ENCODE data around the gene TNFAIP8L1.

Gene TNFAIP8L1

DNA sequence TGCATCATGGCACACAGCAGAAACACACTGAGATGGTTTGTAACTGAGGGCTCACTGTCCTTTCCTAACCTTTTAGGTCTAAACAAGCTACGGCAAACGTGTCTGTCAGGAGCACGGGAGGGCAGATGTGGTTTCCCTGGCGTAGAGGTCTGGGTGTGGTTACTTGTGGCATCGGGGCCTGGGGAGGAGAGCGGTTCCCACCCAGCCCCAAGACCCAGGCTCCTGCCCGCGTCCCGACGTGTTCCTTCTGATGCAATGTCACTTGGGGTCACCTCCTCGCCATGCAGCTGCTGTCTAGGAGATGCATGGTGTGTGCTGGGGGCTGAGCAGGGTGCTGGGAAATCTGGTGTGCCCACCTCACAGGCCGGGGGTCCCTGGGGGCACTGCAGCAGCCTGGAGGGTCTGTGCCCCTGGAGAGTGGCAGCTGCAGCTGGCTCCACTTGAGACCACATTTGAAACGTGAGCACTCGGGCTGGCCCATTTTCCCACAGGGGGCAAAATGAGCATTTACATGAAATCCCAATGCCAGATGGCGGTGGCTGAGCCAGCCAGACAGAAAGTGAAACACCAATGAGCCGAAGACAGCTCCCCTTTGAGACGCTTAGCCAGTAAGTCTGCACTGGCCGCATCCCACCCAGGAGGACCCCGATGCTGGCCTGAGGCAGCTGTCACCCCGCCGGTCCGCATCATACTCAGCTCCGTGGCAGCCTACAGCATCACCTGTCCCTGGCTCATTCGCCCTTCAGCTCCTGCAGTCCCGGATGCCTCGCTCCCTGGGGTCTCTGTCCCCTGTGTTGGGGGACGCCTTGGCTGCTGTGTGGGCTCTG, 53.1 kb downstream of the TNFAIP8L1 start:
- H3K18ac ChIP-seq (ENCODE audit: low read length): no peak overlapping the region
- peak overlapping the region; percentile 13 for H3K9ac ChIP-seq (ENCODE audit: low read depth, low read length, poor library complexity)
- H3K79me1 ChIP-seq (ENCODE audit: low read depth, low read length): peaks cover 2% of the 10 kb centered on the region
- no peak overlapping the region for H3K4me3 ChIP-seq (ENCODE audit: low read length in 2 of 2)
- peaks cover 49 to 87% of the 10 kb centered on the region in 2 donors for H3K36me3 ChIP-seq (replicated peaks in 1 of 2; ENCODE audit: control insufficient read depth in 2 of 2, insufficient read depth in 2 of 2, low read length in 2 of 2)
- H3K4ac ChIP-seq (ENCODE audit: low read length): no peak overlapping the region
- H3K14ac ChIP-seq (ENCODE audit: low read length): no peak overlapping the region
- no peak overlapping the region for H4K91ac ChIP-seq (ENCODE audit: low read depth, low read length, poor library complexity)
- no peak overlapping the region for H2BK15ac ChIP-seq (ENCODE audit: low read length)
- no peak overlapping the region for H3K4me2 ChIP-seq (ENCODE audit: insufficient read depth, low read length, poor library complexity, severe bottlenecking)
- no peak overlapping the region for H2AFZ ChIP-seq (ENCODE audit: low read length)
- H3K23ac ChIP-seq (ENCODE audit: low read depth, low read length, poor library complexity): peak overlapping the region; percentile 57
- no peak overlapping the region for H2BK5ac ChIP-seq (ENCODE audit: low read length)
- H3K9me3 ChIP-seq (replicated peaks in 1 of 2; ENCODE audit: control insufficient read depth in 2 of 2, insufficient read depth in 1 of 2, low read depth in 1 of 2, low read length in 2 of 2): no peaks in the 10 kb centered on the region
- no peaks in the 10 kb centered on the region for H3K4me1 ChIP-seq (ENCODE audit: control insufficient read depth in 2 of 2, insufficient read depth in 1 of 2, low read depth in 1 of 2, low read length in 2 of 2)
- H3K27ac ChIP-seq (replicated peaks; ENCODE audit: low read length): no peak overlapping the region
- WGBS, 2 donors (ENCODE audit: extremely low coverage in 2 of 2, insufficient read length in 2 of 2, insufficient replicate concordance in 1 of 2): no CpG with 5 or more reads among the region's 27 CpGs
- no peak for DNase-seq (ENCODE audit: low spot score)
- no peak overlapping the region for H2AK5ac ChIP-seq (ENCODE audit: low read depth, low read length)
- H2BK120ac ChIP-seq (ENCODE audit: low read depth, low read length): no peak overlapping the region
- no peak overlapping the region for H4K8ac ChIP-seq (ENCODE audit: low read depth, low read length)
- no peak overlapping the region for H2BK12ac ChIP-seq (ENCODE audit: low read length)
- H3K27me3 ChIP-seq (ENCODE audit: control insufficient read depth in 3 of 3, insufficient read depth in 3 of 3, low read depth in 1 of 3, low read length in 3 of 3): no peaks in the 10 kb centered on the region

DNA sequence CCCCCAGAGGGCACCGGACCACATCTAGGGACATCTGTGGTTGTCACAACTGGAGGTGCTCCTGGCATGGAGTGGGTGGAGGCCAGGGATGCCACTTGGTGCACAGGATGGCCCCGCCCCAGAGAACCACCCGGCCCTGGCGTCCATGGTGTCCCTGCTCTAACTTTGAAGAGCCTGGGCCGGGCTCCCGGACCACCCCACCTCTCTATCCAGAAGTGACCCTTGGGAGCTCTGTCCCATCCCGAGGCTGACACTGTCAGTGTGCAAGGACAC, 53.7 kb downstream of the TNFAIP8L1 start:
- Histone ChIP-seq H3K23ac (ENCODE audit: low read depth, low read length, poor library complexity) (peak overlapping the region; percentile 57), H3K18ac (ENCODE audit: low read length) (no peak overlapping the region), H3K14ac (ENCODE audit: low read length) (no peak overlapping the region), H3K27me3 (ENCODE audit: control insufficient read depth in 3 of 3, insufficient read depth in 3 of 3, low read depth in 1 of 3, low read length in 3 of 3) (no peaks in the 10 kb centered on the region), H3K79me1 (ENCODE audit: low read depth, low read length) (peaks cover 2% of the 10 kb centered on the region), H3K4me2 (ENCODE audit: insufficient read depth, low read length, poor library complexity, severe bottlenecking) (no peak overlapping the region), H2AK5ac (ENCODE audit: low read depth, low read length) (no peak overlapping the region), H2AFZ (ENCODE audit: low read length) (no peak overlapping the region), H3K9me3 (replicated peaks in 1 of 2; ENCODE audit: control insufficient read depth in 2 of 2, insufficient read depth in 1 of 2, low read depth in 1 of 2, low read length in 2 of 2) (no peaks in the 10 kb centered on the region), H2BK12ac (ENCODE audit: low read length) (no peak overlapping the region), H2BK5ac (ENCODE audit: low read length) (no peak overlapping the region), H3K4me3 (ENCODE audit: low read length in 2 of 2) (no peak overlapping the region), H3K36me3 (replicated peaks in 1 of 2; ENCODE audit: control insufficient read depth in 2 of 2, insufficient read depth in 2 of 2, low read length in 2 of 2) (peaks cover 53 to 89% of the 10 kb centered on the region in 2 donors), H4K91ac (ENCODE audit: low read depth, low read length, poor library complexity) (no peak overlapping the region), H3K4ac (ENCODE audit: low read length) (no peak overlapping the region), H3K9ac (ENCODE audit: low read depth, low read length, poor library complexity) (peak overlapping the region; percentile 13), H3K27ac (replicated peaks; ENCODE audit: low read length) (no peak overlapping the region), H2BK15ac (ENCODE audit: low read length) (no peak overlapping the region), H2BK120ac (ENCODE audit: low read depth, low read length) (no peak overlapping the region), H3K4me1 (ENCODE audit: control insufficient read depth in 2 of 2, insufficient read depth in 1 of 2, low read depth in 1 of 2, low read length in 2 of 2) (no peaks in the 10 kb centered on the region), H4K8ac (ENCODE audit: low read depth, low read length) (no peak overlapping the region)
- no peak for DNase-seq (ENCODE audit: low spot score)
- WGBS, 2 donors (ENCODE audit: extremely low coverage in 2 of 2, insufficient read length in 2 of 2, insufficient replicate concordance in 1 of 2): no CpG with 5 or more reads among the region's 7 CpGs

DNA sequence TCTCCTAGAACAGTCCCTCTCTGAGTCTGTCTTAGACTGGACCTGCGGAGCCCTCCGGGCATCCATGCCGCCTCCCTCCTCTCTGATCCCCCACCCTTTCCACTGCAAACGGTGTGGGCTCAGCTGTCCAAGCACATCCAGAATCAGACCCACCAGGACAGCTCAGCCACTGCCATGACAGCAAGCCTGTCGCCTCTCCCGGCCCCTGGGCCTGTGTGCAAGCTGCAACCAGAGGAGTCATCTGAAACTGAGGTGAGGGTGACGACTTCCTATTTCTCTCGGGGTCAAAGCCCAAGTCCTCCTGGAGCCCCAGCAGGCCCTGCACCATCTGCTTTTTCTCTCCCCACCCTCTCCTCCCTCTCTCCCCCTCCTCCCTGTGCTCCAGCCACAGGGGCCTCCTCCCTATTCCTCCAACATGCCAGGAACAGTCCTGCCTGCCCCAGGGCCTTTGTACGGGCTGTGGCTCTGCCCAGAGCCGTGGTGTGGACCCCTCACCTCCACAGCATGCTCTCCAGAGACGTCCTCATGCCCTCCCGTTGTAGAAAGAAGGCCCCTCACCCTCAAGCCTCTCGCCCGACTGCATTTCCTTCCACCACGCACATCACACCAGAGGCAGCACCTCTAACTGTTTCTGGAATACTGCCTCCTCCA, 54.3 kb downstream of the TNFAIP8L1 start:
- no peak overlapping the region for H3K27ac ChIP-seq (replicated peaks; ENCODE audit: low read length)
- no peak for DNase-seq (ENCODE audit: low spot score)

DNA sequence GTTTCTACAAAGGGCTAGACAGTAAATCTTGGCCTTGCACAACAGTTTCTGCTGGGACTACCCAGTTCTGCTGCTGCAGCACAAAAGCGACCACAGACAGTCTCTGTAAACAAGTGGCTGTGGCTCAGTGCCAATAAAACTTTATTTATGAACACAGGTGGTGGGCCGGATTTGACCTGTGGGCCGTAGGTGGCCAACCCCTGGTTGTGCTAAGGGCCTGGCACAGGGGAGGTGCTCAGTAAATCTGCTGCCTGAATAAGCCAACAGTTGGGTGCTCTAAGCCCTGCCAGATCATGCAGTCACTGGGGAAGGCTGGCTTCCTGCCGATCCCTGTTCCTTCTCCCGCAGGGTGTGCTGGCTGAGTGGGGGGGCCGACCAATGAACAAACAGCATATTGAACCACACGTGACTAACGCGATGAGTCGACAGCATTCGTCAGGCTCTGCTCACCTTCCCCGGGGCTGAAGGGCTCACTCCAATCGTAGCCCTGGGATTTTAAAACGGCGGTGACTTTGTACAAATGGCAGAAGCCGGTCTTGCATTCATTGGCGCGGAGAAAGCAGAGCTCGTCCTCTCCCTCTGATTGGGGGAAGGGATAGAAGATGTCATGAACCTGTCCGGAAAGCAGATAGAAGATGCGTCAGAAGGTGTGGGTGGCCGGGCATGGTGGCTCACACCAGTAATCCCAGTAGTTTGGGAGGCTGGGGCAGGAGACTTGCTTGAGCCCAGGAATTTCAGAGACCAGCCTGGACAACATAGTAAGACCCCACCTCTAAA, 55.1 kb downstream of the TNFAIP8L1 start:
- no peak overlapping the region for H2BK12ac ChIP-seq (ENCODE audit: low read length)
- no peak overlapping the region for H3K4ac ChIP-seq (ENCODE audit: low read length)
- no peak overlapping the region for H2BK15ac ChIP-seq (ENCODE audit: low read length)
- DNase-seq (ENCODE audit: low spot score): no peak
- H2AK5ac ChIP-seq (ENCODE audit: low read depth, low read length): no peak overlapping the region
- H3K79me1 ChIP-seq (ENCODE audit: low read depth, low read length): peaks cover 2% of the 10 kb centered on the region
- H2BK120ac ChIP-seq (ENCODE audit: low read depth, low read length): no peak overlapping the region
- WGBS, 2 donors (ENCODE audit: extremely low coverage in 2 of 2, insufficient read length in 2 of 2, insufficient replicate concordance in 1 of 2): no CpG with 5 or more reads among the region's 22 CpGs
- H3K9me3 ChIP-seq (replicated peaks in 1 of 2; ENCODE audit: control insufficient read depth in 2 of 2, insufficient read depth in 1 of 2, low read depth in 1 of 2, low read length in 2 of 2): no peaks in the 10 kb centered on the region
- no peak overlapping the region for H3K4me3 ChIP-seq (ENCODE audit: low read length in 2 of 2)
- no peaks in the 10 kb centered on the region for H3K4me1 ChIP-seq (ENCODE audit: control insufficient read depth in 2 of 2, insufficient read depth in 1 of 2, low read depth in 1 of 2, low read length in 2 of 2)
- H3K27ac ChIP-seq (replicated peaks; ENCODE audit: low read length): no peak overlapping the region
- H3K27me3 ChIP-seq (ENCODE audit: control insufficient read depth in 3 of 3, insufficient read depth in 3 of 3, low read depth in 1 of 3, low read length in 3 of 3): no peaks in the 10 kb centered on the region
- H3K4me2 ChIP-seq (ENCODE audit: insufficient read depth, low read length, poor library complexity, severe bottlenecking): no peak overlapping the region
- H3K14ac ChIP-seq (ENCODE audit: low read length): no peak overlapping the region
- no peak overlapping the region for H4K91ac ChIP-seq (ENCODE audit: low read depth, low read length, poor library complexity)
- H4K8ac ChIP-seq (ENCODE audit: low read depth, low read length): no peak overlapping the region
- H3K23ac ChIP-seq (ENCODE audit: low read depth, low read length, poor library complexity): no peak overlapping the region
- no peak overlapping the region for H3K9ac ChIP-seq (ENCODE audit: low read depth, low read length, poor library complexity)
- no peak overlapping the region for H2BK5ac ChIP-seq (ENCODE audit: low read length)
- H3K36me3 ChIP-seq (replicated peaks in 1 of 2; ENCODE audit: control insufficient read depth in 2 of 2, insufficient read depth in 2 of 2, low read length in 2 of 2): peaks cover 48 to 87% of the 10 kb centered on the region in 2 donors
- H2AFZ ChIP-seq (ENCODE audit: low read length): no peak overlapping the region
- H3K18ac ChIP-seq (ENCODE audit: low read length): no peak overlapping the region

More for the DNA sequence above, 54.3 kb downstream of the TNFAIP8L1 start:
- H3K14ac ChIP-seq (ENCODE audit: low read length): no peak overlapping the region
- no peak overlapping the region for H3K18ac ChIP-seq (ENCODE audit: low read length)
- no CpG with 5 or more reads among the region's 15 CpGs for WGBS, 2 donors (ENCODE audit: extremely low coverage in 2 of 2, insufficient read length in 2 of 2, insufficient replicate concordance in 1 of 2)
- no peak overlapping the region for H4K91ac ChIP-seq (ENCODE audit: low read depth, low read length, poor library complexity)
- no peaks in the 10 kb centered on the region for H3K9me3 ChIP-seq (replicated peaks in 1 of 2; ENCODE audit: control insufficient read depth in 2 of 2, insufficient read depth in 1 of 2, low read depth in 1 of 2, low read length in 2 of 2)
- peaks cover 51 to 89% of the 10 kb centered on the region in 2 donors for H3K36me3 ChIP-seq (replicated peaks in 1 of 2; ENCODE audit: control insufficient read depth in 2 of 2, insufficient read depth in 2 of 2, low read length in 2 of 2)
- no peak overlapping the region for H2BK120ac ChIP-seq (ENCODE audit: low read depth, low read length)
- no peaks in the 10 kb centered on the region for H3K4me1 ChIP-seq (ENCODE audit: control insufficient read depth in 2 of 2, insufficient read depth in 1 of 2, low read depth in 1 of 2, low read length in 2 of 2)
- H3K4me3 ChIP-seq (ENCODE audit: low read length in 2 of 2): no peak overlapping the region
- H2AK5ac ChIP-seq (ENCODE audit: low read depth, low read length): no peak overlapping the region
- H2BK12ac ChIP-seq (ENCODE audit: low read length): no peak overlapping the region
- no peak overlapping the region for H3K23ac ChIP-seq (ENCODE audit: low read depth, low read length, poor library complexity)
- no peak overlapping the region for H3K9ac ChIP-seq (ENCODE audit: low read depth, low read length, poor library complexity)
- no peak overlapping the region for H2BK15ac ChIP-seq (ENCODE audit: low read length)
- no peak overlapping the region for H2BK5ac ChIP-seq (ENCODE audit: low read length)
- no peak overlapping the region for H2AFZ ChIP-seq (ENCODE audit: low read length)
- peaks cover 2% of the 10 kb centered on the region for H3K79me1 ChIP-seq (ENCODE audit: low read depth, low read length)
- H3K27me3 ChIP-seq (ENCODE audit: control insufficient read depth in 3 of 3, insufficient read depth in 3 of 3, low read depth in 1 of 3, low read length in 3 of 3): no peaks in the 10 kb centered on the region
- H3K4me2 ChIP-seq (ENCODE audit: insufficient read depth, low read length, poor library complexity, severe bottlenecking): no peak overlapping the region
- no peak overlapping the region for H3K4ac ChIP-seq (ENCODE audit: low read length)
- H4K8ac ChIP-seq (ENCODE audit: low read depth, low read length): no peak overlapping the region

All from neuronal stem cell (in vitro differentiated cells).